Mesodermal cell (in vitro differentiated cells): ENCODE data around the gene MBD3.

Source experiments
- H3K27ac ChIP-seq: 2 replicates; pipeline ENCODE4 v1.7.0; 2013; ENCODE audit warnings: mild to moderate bottlenecking, low read depth, low read length, moderate library complexity; ENCODE audit not compliant: severe bottlenecking
- H3K36me3 ChIP-seq: 2 replicates; pipeline ENCODE4 v1.7.1; 2013; ENCODE audit warnings: mild to moderate bottlenecking, low read length, moderate library complexity; ENCODE audit not compliant: control insufficient read depth, insufficient read depth
- H3K4me1 ChIP-seq: one replicate; pipeline ENCODE4 v1.7.1; 2013; ENCODE audit warnings: mild to moderate bottlenecking, low read length; ENCODE audit not compliant: insufficient read depth, control insufficient read depth, poor library complexity, severe bottlenecking
- H3K4me3 ChIP-seq: 2 replicates; pipeline ENCODE4 v1.7.0; 2013; ENCODE audit warnings: low read length, control low read depth, mild to moderate bottlenecking; ENCODE audit not compliant: insufficient read depth, poor library complexity, severe bottlenecking; ENCODE audit errors: extremely low read depth
- H3K9me3 ChIP-seq: 2 replicates; pipeline ENCODE4 v1.7.1; 2013; ENCODE audit warnings: mild to moderate bottlenecking, low read length, moderate library complexity; ENCODE audit not compliant: control insufficient read depth
- WGBS, 2 experiments: methylation state at CpG; one replicate each; pipeline ENCODE4 v1.1.5; 2013; ENCODE audit warnings: missing lambda C conversion rate in 2 of 2; ENCODE audit not compliant: insufficient coverage in 2 of 2; 5-methylcytosine and 5-hydroxymethylcytosine counted together

Gene MBD3

GRCh38 chr19:1592024-1592754 lies 476 bp downstream of the MBD3 start:
- Histone ChIP-seq H3K4me1 (peaks cover 6% of the 10 kb centered on the region), H3K9me3 (no peaks in the 10 kb centered on the region), H3K36me3 (peaks cover 22% of the 10 kb centered on the region), H3K4me3 (peak overlapping the region; percentile 78), H3K27ac (peak overlapping the region; percentile 99)
- WGBS, 2 experiments, result 0 to 1% methylated on average over 67 to 69 of the region's 94 CpGs

- peaks cover 6% of the 10 kb centered on the region for H3K4me1 ChIP-seq
- peak overlapping the region; percentile 99 for H3K27ac ChIP-seq
- H3K9me3 ChIP-seq, result no peaks in the 10 kb centered on the region
- peak overlapping the region; percentile 78 for H3K4me3 ChIP-seq
- WGBS, 2 experiments, result 1 to 4% methylated on average over 15 to 24 of the region's 31 CpGs
- H3K36me3 ChIP-seq, result peaks cover 18% of the 10 kb centered on the region
Observed at GRCh38 chr19:1591421-1592023, 1.1 kb downstream of the MBD3 start.

- Histone ChIP-seq H3K36me3 (peaks cover 23% of the 10 kb centered on the region), H3K4me3 (peak overlapping the region; percentile 78), H3K4me1 (peaks cover 6% of the 10 kb centered on the region), H3K27ac (peak overlapping the region; percentile 99), H3K9me3 (no peaks in the 10 kb centered on the region)
- WGBS, 2 experiments, result 37 to 41% methylated on average over 7 to 9 of the region's 10 CpGs
Observed at GRCh38 chr19:1590641-1591397, 1.8 kb downstream of the MBD3 start.

- WGBS, 2 experiments, result 94 to 95% methylated on average over 8 to 9 of the region's 9 CpGs
Observed at GRCh38 chr19:1587872-1588271, 4.8 kb downstream of the MBD3 start.

DNA sequence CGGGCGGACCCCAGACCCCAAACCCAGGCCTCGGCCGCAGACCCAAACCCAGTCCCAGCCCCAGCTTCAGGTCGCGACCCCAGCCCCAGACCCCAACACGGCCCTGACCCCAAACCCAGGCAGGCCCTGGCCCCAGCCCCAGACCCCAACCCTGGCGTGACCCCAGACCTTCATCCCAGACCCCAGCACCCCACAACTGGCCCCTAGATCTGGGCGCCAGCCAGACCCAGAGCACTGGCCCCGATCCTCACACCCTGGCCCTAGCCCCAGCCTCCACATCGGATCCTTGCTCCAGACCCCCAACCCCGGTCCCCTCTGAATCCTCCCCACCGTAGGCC lies 7.5 kb downstream of the MBD3 start:
- 97 to 100% methylated on average over 4 to 11 of the region's 13 CpGs for WGBS, 2 experiments
- Histone ChIP-seq H3K4me1 (peaks cover 5% of the 10 kb centered on the region), H3K27ac (no peak overlapping the region), H3K36me3 (peaks cover 69% of the 10 kb centered on the region), H3K4me3 (no peak overlapping the region), H3K9me3 (no peaks in the 10 kb centered on the region)

More at GRCh38 chr19:1587872-1588271, 4.8 kb downstream of the MBD3 start:
- Histone ChIP-seq H3K36me3 (peaks cover 43% of the 10 kb centered on the region), H3K4me3 (no peak overlapping the region), H3K27ac (no peak overlapping the region), H3K9me3 (no peaks in the 10 kb centered on the region), H3K4me1 (peaks cover 6% of the 10 kb centered on the region)

GRCh38 chr19:1584500-1585242 lies 8.0 kb downstream of the MBD3 start:
- Histone ChIP-seq H3K9me3 (no peaks in the 10 kb centered on the region), H3K27ac (no peak overlapping the region), H3K4me3 (no peak overlapping the region), H3K36me3 (peaks cover 75% of the 10 kb centered on the region), H3K4me1 (peaks cover 3% of the 10 kb centered on the region)
- 98 to 99% methylated on average over 58 to 86 of the region's 87 CpGs for WGBS, 2 experiments

- no peak overlapping the region for H3K4me3 ChIP-seq
- H3K4me1 ChIP-seq, result no peaks in the 10 kb centered on the region
- no peak overlapping the region for H3K27ac ChIP-seq
- no peaks in the 10 kb centered on the region for H3K9me3 ChIP-seq
- 93 to 97% methylated on average over 8 to 9 of the region's 9 CpGs for WGBS, 2 experiments
- peaks cover 89% of the 10 kb centered on the region for H3K36me3 ChIP-seq
Observed at GRCh38 chr19:1582201-1582600, 10.5 kb downstream of the MBD3 start.

DNA sequence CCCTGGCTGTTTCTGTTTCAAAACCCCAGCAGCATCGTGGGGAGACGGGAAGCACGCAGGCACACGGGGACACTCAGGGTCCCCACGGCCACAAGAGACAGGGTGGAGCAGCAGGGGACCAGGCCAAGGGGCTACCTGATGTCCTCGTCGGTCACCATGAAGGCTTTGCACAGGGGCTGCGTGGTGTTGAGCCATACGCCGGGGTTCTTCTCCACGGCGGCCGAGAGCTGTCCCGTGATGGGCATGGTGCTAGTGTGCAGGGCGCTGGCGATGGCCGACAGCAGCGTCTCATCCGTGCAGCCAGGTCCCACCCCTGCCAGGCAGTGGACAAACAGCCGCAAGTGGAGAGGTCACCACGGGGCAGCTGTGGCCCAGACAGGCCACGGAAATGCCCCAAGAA lies 11.7 kb downstream of the MBD3 start:
- Histone ChIP-seq H3K9me3 (no peaks in the 10 kb centered on the region), H3K27ac (no peak overlapping the region), H3K4me1 (no peaks in the 10 kb centered on the region), H3K36me3 (peaks cover 92% of the 10 kb centered on the region), H3K4me3 (no peak overlapping the region)
- WGBS, 2 experiments, result 98% methylated on average over 21 to 22 of the region's 22 CpGs

DNA sequence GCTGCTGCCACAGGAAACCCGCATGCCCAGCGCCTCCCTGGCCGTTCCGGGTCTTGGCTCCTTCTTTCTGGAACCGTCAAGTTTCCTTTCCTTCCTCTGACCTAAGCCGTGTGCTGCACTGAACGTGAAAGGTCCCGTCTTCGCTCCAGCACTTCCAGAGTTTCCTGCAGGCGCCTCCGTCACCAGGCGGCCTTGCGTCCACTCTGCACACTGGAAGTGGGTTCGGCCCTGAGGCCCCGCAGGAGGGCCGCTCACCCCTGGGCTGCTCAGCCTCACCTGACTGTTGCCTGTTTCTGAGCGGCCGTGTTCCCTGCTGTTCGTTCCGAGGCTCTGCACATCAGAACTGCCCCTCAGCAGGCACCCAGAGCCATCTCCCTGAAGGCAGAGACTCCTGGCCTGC lies 12.3 kb downstream of the MBD3 start:
- Histone ChIP-seq H3K4me1 (no peaks in the 10 kb centered on the region), H3K27ac (no peak overlapping the region), H3K4me3 (no peak overlapping the region), H3K9me3 (no peaks in the 10 kb centered on the region), H3K36me3 (peaks cover 86% of the 10 kb centered on the region)
- WGBS, 2 experiments, result 96% methylated on average over 20 of the region's 20 CpGs

DNA sequence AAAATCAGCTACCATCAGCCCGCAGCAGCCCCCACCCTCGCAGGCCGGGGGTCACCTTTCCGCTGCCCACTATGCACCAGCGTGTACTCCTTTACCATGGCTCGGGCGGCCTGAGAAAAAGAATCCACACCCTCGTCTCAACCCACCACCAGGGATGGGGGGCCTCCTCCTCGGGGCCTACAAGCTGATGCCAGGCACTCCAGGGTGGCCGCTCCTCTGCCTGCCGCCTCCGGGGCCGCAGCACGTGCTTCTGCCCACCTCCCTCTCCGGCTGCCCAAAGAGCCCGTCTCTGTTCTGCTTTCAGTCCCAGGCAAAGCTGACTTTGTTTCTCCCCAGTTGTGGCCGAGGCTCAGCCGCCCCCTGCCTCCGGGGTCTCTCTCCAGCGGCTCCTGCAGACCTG lies 13.4 kb downstream of the MBD3 start:
- Histone ChIP-seq H3K4me1 (no peaks in the 10 kb centered on the region), H3K27ac (no peak overlapping the region), H3K9me3 (no peaks in the 10 kb centered on the region), H3K36me3 (peaks cover 77% of the 10 kb centered on the region), H3K4me3 (no peak overlapping the region)
- 90 to 97% methylated on average over 14 to 20 of the region's 20 CpGs for WGBS, 2 experiments
